Hematopoietic multipotent progenitor cell treated with erythropoietin and hydrocortisone succinate and interleukin-3 and kit ligand, for 8 days (in vitro differentiated cells): ENCODE results near the gene ZFPL1.
A peak's percentile ranks its signal among the peaks of the same experiment; 100 is the strongest.

Source experiments
- DNase-seq: peaks from one replicate; pipeline ENCODE4 v3.0.0-alpha.2; 2015

Gene ZFPL1

GRCh38 chr11:65096926-65097325, 12.9 kb downstream of the ZFPL1 start:
- no peak for DNase-seq

DNA sequence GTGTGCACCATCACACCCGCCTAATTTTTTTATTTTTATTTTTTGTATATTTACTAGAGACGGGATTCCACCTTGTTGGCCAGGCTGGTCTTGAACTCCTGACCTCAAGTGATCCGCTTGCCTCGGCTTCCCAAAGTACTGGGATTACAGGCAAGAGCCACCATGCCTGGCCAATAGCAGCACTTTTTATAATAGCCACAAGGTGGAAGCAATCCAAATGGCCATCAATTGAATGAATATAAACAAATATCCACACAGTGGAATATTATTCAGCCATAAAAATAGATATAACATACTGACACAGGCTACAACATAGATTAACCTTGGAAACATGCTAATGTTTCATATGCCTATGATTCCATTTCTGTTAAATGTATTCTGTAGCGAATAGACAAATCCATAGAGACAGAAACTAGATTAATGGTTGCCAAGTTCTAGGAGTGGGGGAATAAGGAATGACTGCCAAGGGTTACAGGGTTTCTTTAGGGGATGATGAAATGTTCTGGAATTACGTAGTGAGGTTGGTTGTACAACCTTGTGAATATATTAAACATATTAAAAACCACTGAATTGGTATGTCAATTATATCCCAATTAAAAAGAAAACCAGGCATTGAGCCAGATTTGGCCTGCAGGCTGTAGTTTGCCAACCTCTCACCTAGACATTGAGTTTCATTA, 16.8 kb downstream of the ZFPL1 start:
- DNase-seq = no peak

DNA sequence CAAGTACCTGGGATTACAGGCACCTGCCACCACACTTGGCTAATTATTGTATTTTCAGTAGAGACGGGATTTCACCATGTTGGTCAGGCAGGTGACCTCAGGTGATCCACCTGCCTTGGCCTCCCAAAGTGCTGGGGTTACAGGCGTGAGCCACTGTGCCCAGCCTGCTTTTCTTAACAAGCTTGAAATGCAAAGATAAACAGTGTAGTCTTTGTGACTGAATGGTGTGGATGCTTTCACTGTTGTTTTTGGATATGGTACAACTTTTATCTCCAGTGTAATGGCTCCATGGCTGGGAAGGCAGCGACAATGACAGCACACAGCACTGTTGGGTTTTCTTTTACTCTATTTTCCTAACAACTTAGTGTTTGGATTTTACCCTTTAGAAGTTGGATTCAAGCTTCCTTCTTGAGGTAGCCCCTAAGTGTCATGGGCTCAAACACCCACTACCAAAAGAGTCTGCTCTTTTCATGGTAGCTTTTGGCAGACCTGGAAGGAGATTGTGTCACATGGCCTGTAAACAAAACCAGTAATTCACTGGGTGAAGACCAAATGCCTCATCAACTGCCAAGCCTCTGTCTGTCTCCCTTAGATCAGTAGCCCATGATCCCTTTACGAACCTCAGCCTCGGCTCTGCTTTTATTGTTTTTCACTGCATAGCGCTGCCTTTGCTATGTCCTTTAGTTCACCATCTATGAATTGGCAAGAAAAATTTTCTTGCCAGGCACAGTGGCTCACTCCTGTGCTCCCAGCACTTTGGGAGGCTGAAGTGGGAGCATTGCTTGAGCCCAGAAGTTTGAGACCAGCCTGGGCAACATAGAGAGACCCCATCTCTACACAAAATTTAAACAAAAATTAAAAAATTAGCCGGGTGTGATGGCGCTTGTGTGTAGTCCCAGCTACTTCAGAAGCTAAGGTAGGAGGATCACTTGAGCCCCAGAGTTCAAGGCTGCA, 18.4 kb downstream of the ZFPL1 start:
- no peak for DNase-seq

GRCh38 chr11:65103476-65103875, 19.5 kb downstream of the ZFPL1 start:
- no peak for DNase-seq

DNA sequence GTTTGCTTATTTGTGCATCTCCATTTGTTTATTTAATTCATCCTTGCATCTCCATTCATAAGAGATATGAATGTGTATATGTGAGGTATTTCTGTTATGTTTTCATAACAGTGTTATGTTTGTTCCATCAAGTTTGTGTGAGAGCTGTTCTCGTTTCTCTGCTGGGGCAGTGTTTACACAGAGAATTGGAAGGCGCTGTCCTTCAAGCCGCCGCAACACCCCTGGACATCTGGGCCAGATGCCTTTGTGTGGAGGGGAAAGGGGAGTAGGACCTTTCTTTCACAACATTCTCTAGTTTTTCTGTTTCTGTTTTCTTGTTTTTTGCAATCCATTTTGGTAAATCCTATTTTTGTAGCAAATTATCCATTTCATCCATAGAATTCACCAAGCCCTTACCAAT, 20.6 kb downstream of the ZFPL1 start:
- DNase-seq = no peak

- DNase-seq = no peak
These were observed 23.1 kb downstream of the ZFPL1 start for GRCh38 chr11:65107078-65107477.

GRCh38 chr11:65107751-65108468, 23.9 kb downstream of the ZFPL1 start:
- no peak for DNase-seq

GRCh38 chr11:65108469-65109123, 24.6 kb downstream of the ZFPL1 start:
- DNase-seq = no peak

GRCh38 chr11:65109231-65110198, 25.5 kb downstream of the ZFPL1 start:
- DNase-seq = no peak

DNA sequence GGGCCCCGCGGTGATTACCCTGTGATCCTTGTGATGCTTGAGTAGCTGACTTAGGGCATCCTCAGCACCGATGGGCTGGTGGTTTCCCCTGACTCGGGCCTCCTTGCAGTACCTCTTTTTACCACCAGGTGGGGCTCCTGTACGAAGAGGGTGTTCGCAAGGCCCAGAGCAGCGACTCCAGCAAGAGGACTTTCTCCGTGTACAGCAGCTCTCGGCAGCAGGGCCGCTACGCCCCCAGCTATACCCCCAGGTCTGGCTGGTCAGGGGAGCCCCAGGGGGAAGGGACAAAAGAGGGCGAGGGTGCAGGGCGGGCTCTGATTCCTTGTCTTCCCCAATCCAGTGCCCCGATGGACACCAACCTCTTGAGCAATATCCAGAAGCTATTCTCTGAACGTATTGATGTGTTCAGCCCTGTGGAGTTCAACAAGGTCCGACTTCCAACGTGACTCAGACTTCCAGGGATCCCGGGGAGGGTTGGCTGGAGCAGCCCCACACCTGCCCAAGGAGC, 26.4 kb downstream of the ZFPL1 start:
- DNase-seq = peak; percentile 87

DNA sequence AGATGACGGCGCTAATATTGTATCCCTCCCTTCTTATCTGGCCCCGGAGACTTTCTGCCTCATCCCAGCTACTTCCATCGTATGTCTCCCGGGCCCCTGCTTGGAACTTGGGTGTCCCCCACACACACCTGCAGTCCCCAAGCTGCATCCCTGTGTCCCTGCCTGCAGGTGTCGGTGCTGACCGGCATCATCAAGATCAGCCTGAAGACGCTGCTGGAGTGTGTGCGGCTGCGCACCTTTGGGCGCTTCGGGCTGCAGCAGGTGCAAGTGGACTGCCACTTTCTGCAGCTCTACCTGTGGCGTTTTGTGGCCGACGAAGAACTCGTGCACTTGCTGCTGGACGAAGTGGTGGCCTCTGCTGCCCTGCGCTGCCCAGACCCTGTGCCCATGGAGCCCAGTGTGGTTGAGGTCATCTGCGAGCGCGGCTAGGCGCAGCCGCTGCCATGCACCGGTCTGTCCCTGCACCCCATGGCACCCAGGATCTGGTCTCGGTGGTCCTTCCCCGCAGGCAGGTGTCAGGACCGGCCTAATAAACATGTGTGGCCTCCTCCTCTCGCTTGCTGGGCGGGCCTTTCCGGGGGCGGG, 27.2 kb downstream of the ZFPL1 start:
- no peak for DNase-seq

DNA sequence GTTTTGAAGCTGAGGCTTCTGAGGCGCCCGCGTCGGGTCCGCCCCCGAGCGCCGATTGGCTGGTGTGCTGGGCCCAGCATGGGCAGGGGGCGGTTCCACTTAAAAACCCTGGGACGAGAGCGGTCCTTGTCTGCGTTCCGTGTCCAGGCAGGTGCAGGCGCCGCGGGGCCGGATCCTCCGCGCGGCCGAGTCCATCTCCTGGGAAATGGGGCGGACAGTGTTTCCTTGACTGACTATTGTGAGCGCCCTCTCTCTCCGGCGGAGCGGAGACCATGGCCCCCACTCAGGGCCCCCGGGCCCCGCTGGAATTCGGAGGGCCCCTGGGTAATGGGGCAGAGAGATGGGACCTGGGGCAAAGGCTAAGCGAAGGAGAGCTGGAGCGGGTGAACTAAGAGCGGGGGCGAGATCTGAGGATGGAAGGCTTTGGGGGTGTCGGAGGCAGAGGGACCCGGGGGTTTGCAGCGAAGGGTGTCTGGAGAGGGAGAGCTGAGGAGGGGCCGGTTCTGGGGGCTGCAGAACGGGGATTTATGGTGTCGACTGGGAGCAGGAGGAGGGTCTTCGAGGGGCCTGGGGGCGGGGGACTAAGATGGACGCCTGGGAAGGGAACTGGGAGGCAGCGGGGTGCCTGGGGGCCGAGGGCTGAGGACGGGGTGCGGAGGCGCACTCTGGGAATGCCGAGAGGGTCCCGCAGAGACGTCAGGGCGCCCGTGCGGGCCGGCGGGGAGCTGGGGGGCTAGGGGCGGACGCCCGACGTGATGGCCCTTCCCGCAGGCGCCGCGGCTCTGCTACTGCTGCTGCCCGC, 27.9 kb downstream of the ZFPL1 start, which contains the start of gene TM7SF2:
Gene TM7SF2 (plus strand): TSS at position 129 of the 802 bp plus-strand sequence. CDS start 144 bp downstream, at position 273.
- DNase-seq = peak; percentile 96

- DNase-seq = peak; percentile 72
These were observed 28.7 kb downstream of the ZFPL1 start for GRCh38 chr11:65112546-65113360.

DNA sequence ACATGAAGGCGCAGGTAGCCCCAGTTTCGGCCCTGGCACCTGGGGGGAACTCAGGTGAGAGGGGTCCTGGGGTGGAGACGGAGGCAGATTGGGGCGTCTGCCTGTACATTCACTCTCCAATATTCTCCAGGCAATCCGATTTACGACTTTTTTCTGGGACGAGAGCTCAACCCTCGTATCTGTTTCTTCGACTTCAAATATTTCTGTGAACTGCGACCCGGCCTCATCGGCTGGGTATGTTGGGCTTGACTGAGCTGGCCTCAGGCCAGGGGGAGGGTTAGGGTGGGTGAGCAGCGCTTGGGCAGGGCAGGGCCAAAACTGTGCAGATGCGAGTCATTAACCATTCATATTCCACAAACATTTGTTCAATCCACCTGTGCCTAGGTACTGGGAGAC, 29.3 kb downstream of the ZFPL1 start:
- peak; percentile 66 for DNase-seq

DNA sequence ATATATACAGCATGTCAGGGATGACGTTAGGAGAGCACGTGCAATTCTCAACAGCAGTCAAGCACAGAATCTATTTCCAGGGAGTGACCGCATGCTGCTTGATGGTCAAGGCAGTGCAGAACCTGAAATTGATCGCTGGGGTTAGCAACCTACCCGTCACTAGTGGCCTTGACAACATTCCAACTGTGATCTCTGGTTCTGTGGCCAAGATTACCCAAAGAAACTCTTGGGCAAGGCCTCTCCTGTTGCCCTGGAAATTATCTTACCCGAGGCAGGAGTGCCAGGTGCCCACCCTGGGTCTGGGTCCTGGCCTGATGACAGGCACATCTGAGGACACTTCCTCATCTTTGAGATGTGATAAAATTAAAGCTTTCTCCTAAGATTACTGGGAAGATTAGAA, 29.8 kb downstream of the ZFPL1 start:
- peak; percentile 73 for DNase-seq

- DNase-seq = no peak
These were observed 30.6 kb downstream of the ZFPL1 start for GRCh38 chr11:65114538-65115171.

DNA sequence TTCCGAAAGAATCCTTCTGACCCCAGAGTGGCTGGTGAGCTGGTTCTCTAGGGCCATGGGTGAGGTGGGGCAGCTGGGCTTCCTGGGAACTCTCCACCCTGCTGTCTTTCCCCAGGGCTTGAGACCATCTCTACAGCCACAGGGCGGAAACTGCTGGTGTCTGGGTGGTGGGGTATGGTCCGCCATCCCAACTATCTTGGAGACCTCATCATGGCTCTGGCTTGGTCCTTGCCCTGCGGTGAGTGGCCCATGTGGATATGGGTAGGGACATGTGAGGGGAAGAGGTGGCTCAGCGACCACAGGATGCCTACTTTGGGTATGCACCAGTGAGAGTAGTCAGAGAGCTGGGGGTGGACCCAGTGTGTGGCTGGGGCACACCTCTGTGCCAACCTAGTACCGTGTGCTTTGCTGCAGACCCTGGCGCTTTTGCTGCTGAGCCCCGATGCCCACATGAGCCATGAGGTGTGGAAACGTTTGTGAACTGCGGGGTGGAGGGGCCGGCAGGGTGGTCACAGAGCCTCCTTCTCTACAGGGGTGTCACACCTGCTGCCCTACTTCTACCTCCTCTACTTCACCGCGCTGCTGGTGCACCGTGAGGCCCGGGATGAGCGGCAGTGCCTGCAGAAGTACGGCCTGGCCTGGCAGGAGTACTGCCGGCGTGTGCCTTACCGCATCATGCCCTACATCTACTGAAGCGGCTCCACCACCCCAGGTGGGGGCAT, 31.5 kb downstream of the ZFPL1 start:
- no peak for DNase-seq
